PC-9 (cell line): ENCODE measurements around the gene GTF3C4. TPM values are rescaled to one million over a fixed set of nuclear protein-coding genes. Genes with fewer than 3 reads are reported as not detected.

Source experiments
- BruUV-seq: library from RNA; stranded (reverse); fragments of 400-500 nt; replicated peaks from 2 replicates; lab custom pipeline; 2021; lab: Mats Ljungman, UMichigan
- CTCF ChIA-PET: fragments of 300-600 bp; sonication (Branson Sonifier 250); formaldehyde crosslinking; loops from one replicate; lab custom pipeline; 2022; ENCODE audit warnings: antibody characterized with exemption; lab: Charles Lee
- POLR2A ChIA-PET: fragments of 300-600 bp; sonication (Branson Sonifier 250); formaldehyde crosslinking; loops from one replicate; lab custom pipeline; 2022; ENCODE audit warnings: antibody characterized with exemption; ENCODE audit not compliant: unreplicated experiment; lab: Charles Lee
- DNase-seq, 2 experiments: peaks; one replicate each; pipeline versions ENCODE4 v3.0.0 to v3.0.0-alpha.2; 2015 to 2022; ENCODE audit warnings: mixed read lengths in 1 of 2
- H2AFZ ChIP-seq: fragments of 200-600 bp; sonication (generic); 2 replicates; pipeline ENCODE4 v1.8.1; 2017; ENCODE audit warnings: antibody characterized with exemption
- H3F3A ChIP-seq: fragments of 200-600 bp; sonication (generic); 2 replicates; pipeline ENCODE4 v1.8.1; 2017; ENCODE audit warnings: antibody characterized with exemption, mild to moderate bottlenecking, low read depth; ENCODE audit not compliant: insufficient read depth
- H3K27ac ChIP-seq: fragments of 200-600 bp; sonication (generic); 2 replicates; pipeline ENCODE4 v1.6.1; 2016; ENCODE audit warnings: mixed run types
- H3K27me3 ChIP-seq: fragments of 200-600 bp; sonication (generic); 2 replicates; pipeline ENCODE4 v1.6.1; 2016; ENCODE audit warnings: low read depth, mixed run types; ENCODE audit not compliant: insufficient read depth
- H3K36me3 ChIP-seq: fragments of 200-600 bp; sonication (generic); 2 replicates; pipeline ENCODE4 v1.6.1; 2016; ENCODE audit warnings: low read depth, mixed run types
- H3K4me1 ChIP-seq: fragments of 200-600 bp; sonication (generic); replicated peaks from 2 replicates; pipeline ENCODE4 v1.6.1; 2016; ENCODE audit warnings: mixed run types; ENCODE audit not compliant: insufficient read depth
- H3K4me2 ChIP-seq: fragments of 200-600 bp; sonication (generic); 2 replicates; pipeline ENCODE4 v1.6.1; 2017; ENCODE audit warnings: mixed run types
- H3K4me3 ChIP-seq: fragments of 200-600 bp; sonication (generic); 2 replicates; pipeline ENCODE4 v1.6.1; 2016; ENCODE audit warnings: mixed run types
- H3K79me2 ChIP-seq: fragments of 200-600 bp; sonication (generic); 2 replicates; pipeline ENCODE4 v1.6.1; 2017; ENCODE audit warnings: low read depth, mixed run types
- H3K9me2 ChIP-seq: fragments of 200-600 bp; sonication (generic); 2 replicates; pipeline ENCODE4 v1.8.1; 2017; ENCODE audit warnings: mild to moderate bottlenecking; ENCODE audit not compliant: insufficient read depth
- H3K9me3 ChIP-seq: fragments of 200-600 bp; sonication (generic); 2 replicates; pipeline ENCODE4 v1.8.1; 2016; ENCODE audit warnings: low read depth; ENCODE audit not compliant: insufficient read depth
- H4K20me1 ChIP-seq: fragments of 200-600 bp; sonication (generic); 2 replicates; pipeline ENCODE4 v1.8.1; 2017; ENCODE audit not compliant: insufficient read depth
- EZH2 ChIP-seq: fragments of 200-600 bp; sonication (generic); IDR thresholded peaks from 2 replicates; pipeline ENCODE4 v1.8.0; 2017; ENCODE audit warnings: antibody characterized with exemption, low read depth
- intact Hi-C: fragments of 100-400 bp; cut with micrococcal nuclease; formaldehyde crosslinking; loops from one replicate; pipeline ENCODE4 v1.10.0; 2022; ENCODE audit not compliant: unreplicated experiment
- total RNA-seq: library from RNA; stranded (reverse); gene quantifications from 2 replicates; pipeline ENCODE4 v1.2.3, GENCODE V29; 2021
- TF ChIP-seq, protein P1 (sequence below): fragments of 200-600 bp; sonication (generic); conservative IDR thresholded peaks from 2 replicates; pipeline ENCODE4 v1.6.1; 2017; ENCODE audit warnings: mixed run types, antibody characterized with exemption, mild to moderate bottlenecking, moderate library complexity

GTF3C4 gene
- total RNA-seq, 1 experiment from 2014 or later: 24.7 TPM

DNA sequence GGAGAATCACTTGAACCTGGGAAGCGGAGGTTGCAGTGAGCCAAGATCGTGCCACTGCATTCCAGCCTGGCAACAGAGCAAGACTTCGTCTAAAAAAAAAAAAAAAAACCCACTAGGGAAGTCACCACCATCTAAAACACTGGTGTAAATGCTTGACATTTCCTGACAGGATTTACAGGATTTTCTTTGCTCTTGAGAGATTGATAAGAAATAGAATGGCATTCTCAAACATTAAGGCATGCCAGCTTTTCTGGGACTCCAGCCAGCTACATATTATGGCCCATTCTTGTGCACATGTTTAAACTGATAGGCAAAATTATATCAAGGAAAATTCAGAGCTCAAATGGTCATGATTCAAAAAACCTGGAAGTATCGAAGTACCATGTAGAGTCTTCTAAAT lies 28.7 kb downstream of the GTF3C4 start:
- no peaks in the 10 kb centered on the region for H3K36me3 ChIP-seq
- intact Hi-C loops: no loop called here
- peaks cover 2% of the 10 kb centered on the region; the same call in 1 of the 2 replicates for H4K20me1 ChIP-seq
- no TSS peak for BruUV-seq
- no peaks in the 10 kb centered on the region for H3K27me3 ChIP-seq
- H3K27ac ChIP-seq: no peak overlapping the region
- H2AFZ ChIP-seq: no peak overlapping the region
- H3F3A ChIP-seq: no peaks in the 10 kb centered on the region
- ChIA-PET POLR2A (no interaction called here), CTCF (no interaction called here)
- no peak for TF ChIP-seq EZH2
- TF ChIP-seq, protein P1, sequence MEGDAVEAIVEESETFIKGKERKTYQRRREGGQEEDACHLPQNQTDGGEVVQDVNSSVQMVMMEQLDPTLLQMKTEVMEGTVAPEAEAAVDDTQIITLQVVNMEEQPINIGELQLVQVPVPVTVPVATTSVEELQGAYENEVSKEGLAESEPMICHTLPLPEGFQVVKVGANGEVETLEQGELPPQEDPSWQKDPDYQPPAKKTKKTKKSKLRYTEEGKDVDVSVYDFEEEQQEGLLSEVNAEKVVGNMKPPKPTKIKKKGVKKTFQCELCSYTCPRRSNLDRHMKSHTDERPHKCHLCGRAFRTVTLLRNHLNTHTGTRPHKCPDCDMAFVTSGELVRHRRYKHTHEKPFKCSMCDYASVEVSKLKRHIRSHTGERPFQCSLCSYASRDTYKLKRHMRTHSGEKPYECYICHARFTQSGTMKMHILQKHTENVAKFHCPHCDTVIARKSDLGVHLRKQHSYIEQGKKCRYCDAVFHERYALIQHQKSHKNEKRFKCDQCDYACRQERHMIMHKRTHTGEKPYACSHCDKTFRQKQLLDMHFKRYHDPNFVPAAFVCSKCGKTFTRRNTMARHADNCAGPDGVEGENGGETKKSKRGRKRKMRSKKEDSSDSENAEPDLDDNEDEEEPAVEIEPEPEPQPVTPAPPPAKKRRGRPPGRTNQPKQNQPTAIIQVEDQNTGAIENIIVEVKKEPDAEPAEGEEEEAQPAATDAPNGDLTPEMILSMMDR: no peak
- peaks cover 18% of the 10 kb centered on the region for H3K9me3 ChIP-seq
- H3K9me2 ChIP-seq: no peaks in the 10 kb centered on the region
- no peak overlapping the region for H3K4me3 ChIP-seq
- no peaks in the 10 kb centered on the region for H3K79me2 ChIP-seq
- H3K4me1 ChIP-seq: no peaks in the 10 kb centered on the region
- DNase-seq: no peak
- no peak overlapping the region for H3K4me2 ChIP-seq

DNA sequence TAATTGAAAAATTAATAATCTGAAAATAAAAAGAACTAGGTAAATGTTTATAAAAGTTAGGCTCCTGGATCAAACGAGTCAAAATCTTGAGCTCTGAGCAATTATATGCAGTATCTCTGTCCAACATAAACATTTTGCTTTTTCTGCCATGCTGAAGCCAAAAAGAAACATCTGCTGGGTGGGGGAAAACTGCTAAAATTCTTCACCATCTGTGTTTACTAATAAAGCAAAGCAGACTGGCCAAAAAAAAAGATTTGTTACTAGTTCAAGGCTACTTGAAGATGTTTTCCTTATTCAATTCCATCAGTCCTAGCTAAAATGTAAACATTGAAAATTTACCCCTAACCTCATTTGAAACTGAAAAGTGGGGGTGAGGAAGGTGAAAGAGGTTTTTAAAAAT lies 29.7 kb downstream of the GTF3C4 start:
- Histone ChIP-seq H3K27me3 (no peaks in the 10 kb centered on the region; the same call in 1 of the 2 replicates), H3K36me3 (no peaks in the 10 kb centered on the region), H3K9me3 (peaks cover 18% of the 10 kb centered on the region), H2AFZ (no peak overlapping the region), H3K4me3 (no peak overlapping the region), H3K4me2 (no peak overlapping the region), H3K27ac (no peak overlapping the region), H3K4me1 (no peaks in the 10 kb centered on the region), H3K9me2 (no peaks in the 10 kb centered on the region), H3F3A (no peaks in the 10 kb centered on the region), H3K79me2 (no peaks in the 10 kb centered on the region), H4K20me1 (no peaks in the 10 kb centered on the region)
- ChIA-PET CTCF (interaction anchor here (0.6 kb wide), 1 partner anchor 623 kb away, joined by 8 read pairs; no protein-coding TSS in a partner anchor), POLR2A (no interaction called here)
- intact Hi-C loops: no loop called here
- BruUV-seq: no TSS peak
- no peak for TF ChIP-seq EZH2
- TF ChIP-seq, protein P1: no peak
- no peak for DNase-seq

DNA sequence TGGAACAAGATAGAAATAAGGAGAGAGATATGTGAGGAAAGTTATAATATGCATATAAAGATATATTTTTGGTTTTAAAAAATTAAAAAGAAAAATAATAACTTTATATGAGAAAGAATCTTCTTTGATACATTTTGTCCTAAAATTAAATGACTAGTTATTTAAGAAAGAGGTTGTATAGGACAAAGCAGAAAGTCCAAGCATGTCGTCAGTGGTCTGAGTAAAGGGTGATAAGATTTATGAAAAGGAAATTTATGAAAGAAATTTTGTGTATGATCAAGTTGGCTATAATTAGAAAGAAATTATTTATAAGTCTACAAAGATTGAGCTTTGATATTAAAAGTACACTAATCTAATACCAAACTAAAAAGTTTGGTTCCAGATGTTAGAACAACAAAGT lies 32.0 kb downstream of the GTF3C4 start:
- Histone ChIP-seq H2AFZ (no peak overlapping the region), H3K4me3 (no peak overlapping the region), H3K9me2 (no peaks in the 10 kb centered on the region), H3K4me1 (no peaks in the 10 kb centered on the region), H3K27ac (no peak overlapping the region), H3K27me3 (peaks cover 19% of the 10 kb centered on the region), H3K4me2 (no peak overlapping the region), H3K36me3 (no peaks in the 10 kb centered on the region), H3K9me3 (peaks cover 10% of the 10 kb centered on the region), H3F3A (no peaks in the 10 kb centered on the region), H3K79me2 (no peaks in the 10 kb centered on the region), H4K20me1 (no peaks in the 10 kb centered on the region)
- POLR2A ChIA-PET: no interaction called here
- intact Hi-C loops: no loop called here
- CTCF ChIA-PET: no interaction called here
- BruUV-seq: no TSS peak
- TF ChIP-seq EZH2: no peak
- TF ChIP-seq, protein P1: no peak
- DNase-seq: no peak
